ENCODE results near the gene RNF126.
"Not testable (repeated sequence)": the region's sequence is repeated elsewhere in the genome, so short reads cannot be mapped to it uniquely, and the experiment has no call there.

The RNF126 gene

DNA sequence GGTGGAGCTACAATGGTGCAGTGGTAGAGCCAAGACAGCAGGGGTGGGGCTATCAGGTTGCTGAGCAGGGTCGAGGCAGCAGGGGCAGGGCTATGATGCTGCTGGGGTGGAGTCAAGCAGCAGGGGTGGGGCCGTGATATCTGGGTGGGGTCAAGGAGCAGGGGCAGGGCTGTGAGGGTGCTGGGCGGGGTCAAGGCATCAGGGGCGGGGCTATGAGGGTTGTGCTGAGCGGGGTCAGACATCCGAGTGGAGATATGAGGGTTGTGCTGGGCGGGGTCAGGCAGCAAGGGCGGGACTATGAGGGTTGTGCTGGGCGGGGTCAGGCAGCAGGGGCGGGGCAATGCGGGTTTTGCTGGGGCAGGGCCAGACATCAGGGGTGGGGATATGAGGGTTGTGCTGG, 58.7 kb downstream of the RNF126 start:
- TF ChIP-seq, protein P1, sequence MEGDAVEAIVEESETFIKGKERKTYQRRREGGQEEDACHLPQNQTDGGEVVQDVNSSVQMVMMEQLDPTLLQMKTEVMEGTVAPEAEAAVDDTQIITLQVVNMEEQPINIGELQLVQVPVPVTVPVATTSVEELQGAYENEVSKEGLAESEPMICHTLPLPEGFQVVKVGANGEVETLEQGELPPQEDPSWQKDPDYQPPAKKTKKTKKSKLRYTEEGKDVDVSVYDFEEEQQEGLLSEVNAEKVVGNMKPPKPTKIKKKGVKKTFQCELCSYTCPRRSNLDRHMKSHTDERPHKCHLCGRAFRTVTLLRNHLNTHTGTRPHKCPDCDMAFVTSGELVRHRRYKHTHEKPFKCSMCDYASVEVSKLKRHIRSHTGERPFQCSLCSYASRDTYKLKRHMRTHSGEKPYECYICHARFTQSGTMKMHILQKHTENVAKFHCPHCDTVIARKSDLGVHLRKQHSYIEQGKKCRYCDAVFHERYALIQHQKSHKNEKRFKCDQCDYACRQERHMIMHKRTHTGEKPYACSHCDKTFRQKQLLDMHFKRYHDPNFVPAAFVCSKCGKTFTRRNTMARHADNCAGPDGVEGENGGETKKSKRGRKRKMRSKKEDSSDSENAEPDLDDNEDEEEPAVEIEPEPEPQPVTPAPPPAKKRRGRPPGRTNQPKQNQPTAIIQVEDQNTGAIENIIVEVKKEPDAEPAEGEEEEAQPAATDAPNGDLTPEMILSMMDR (conservative IDR thresholded peaks at IDR 0.05) = no peak
- no peak overlapping the region for H3K27ac ChIP-seq

DNA sequence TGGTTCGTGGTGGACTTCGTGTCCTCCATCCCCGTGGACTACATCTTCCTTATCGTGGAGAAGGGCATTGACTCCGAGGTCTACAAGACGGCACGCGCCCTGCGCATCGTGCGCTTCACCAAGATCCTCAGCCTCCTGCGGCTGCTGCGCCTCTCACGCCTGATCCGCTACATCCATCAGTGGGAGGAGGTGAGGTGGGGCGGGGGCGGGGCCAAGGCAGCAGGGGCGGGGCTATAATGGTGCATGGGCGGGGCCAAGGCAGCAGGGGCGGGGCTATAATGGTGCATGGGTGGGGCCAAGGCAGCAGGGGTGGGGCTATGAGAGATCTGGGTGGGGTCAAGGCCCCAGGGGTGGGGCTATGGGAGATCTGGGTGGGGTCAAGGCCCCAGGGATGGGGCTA, 59.2 kb downstream of the RNF126 start:
- H3K27ac ChIP-seq = not testable (repeated sequence)

DNA sequence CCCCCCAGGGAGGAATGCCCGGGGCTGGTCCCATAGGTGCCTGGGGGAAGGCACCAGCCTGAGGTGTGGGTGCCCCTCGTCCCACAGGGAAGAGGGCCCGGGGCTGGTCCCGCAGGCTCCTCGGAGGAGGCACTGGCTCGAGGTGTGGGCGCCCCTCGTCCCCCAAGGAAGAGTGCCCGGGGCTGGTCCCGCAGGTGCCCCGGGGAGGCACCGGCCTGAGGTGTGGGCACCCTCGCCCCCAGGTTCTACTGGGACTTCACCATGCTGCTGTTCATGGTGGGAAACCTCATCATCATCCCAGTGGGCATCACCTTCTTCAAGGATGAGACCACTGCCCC, 59.7 kb downstream of the RNF126 start:
- H3K27ac ChIP-seq = not testable (repeated sequence)

DNA sequence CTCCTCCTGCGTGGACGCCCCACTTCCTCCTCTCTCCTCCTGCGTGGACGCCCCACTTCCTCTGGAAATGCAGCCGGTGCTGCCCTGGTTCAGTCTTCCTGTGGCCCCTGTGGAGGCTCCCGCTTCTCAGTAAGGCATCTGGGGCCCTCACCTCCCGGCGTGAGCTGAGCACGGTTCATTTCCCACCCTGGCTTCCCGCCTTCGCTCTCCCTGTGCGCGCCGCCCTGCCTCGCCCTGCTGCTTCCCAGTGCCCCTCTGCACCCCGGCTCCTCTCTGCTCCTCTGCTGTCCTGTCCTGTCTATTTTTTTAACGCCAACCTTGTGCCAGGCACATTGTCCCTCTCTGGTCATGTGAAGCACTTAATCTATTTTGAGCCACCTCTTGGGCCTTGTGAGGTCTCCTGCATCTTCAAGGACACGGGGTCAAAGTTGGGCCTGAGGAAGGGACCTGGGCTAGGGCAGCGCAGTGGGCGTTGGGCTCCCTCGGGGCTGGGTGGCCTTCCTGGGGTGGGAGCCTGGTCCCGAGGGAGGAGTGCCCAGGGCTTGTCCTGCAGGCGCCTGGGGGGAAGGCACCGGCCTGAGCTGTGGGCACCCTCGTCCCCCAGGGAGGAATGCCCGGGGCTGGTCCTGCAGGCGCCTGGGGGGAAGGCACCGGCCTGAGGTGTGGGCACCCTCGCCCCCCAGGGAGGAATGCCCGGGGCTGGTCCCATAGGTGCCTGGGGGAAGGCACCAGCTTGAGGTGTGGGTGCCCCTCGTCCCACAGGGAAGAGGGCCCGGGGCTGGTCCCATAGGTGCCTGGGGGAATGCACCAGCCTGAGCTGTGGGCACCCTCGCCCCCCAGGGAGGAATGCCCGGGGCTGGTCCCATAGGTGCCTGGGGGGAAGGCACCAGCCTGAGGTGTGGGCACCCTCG, 60.4 kb downstream of the RNF126 start:
- H3K27ac ChIP-seq = no peak overlapping the region
- TF ChIP-seq, protein P1 (conservative IDR thresholded peaks at IDR 0.05) = no peak

DNA sequence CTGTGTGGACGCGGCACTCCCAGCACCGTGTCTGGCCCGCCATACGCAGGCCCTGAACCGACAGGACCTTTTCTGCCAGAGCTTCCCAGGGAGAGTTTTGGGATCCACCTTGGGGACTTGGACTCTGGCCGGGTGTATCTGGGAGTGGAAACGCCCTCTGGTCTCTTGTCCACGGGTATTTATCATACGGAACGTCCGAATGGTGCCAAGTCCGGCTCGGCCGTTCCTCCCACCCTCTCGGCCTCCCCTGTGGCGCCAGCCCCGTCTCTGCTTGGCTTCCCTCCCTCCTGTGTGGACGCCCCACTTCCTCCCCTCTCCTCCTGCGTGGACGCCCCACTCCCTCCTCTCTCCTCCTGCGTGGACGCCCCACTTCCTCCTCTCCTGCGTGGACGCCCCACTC, 61.2 kb downstream of the RNF126 start:
- TF ChIP-seq, protein P1 (conservative IDR thresholded peaks at IDR 0.05) = no peak
- H3K27ac ChIP-seq = no peak overlapping the region

DNA sequence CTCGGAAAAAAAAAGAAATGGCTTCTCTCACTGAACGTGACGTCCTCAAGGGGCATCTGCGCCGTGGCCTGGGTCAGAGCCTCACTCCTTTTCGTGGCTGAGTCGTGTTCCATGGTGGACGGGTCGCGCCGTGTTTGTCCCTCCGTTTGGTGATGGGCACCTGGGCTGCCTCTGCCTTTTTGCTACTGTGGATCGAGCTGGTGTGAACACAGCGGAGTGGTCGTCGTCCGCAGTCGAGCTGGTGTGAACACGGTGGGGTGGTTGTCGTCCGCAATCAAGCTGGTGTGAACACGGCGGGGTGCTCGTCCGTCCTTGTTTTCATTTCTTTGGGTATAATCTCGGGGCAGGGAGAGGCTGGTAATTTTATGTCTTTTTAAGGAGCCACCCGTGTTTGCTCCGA, 61.7 kb downstream of the RNF126 start:
- H3K27ac ChIP-seq = no peak overlapping the region
- TF ChIP-seq, protein P1 (conservative IDR thresholded peaks at IDR 0.05) = no peak

Measured in VCaP (cell line).